Measurements from ENCODE around the gene GTF2IRD1. TPM values are rescaled to one million over a fixed set of nuclear protein-coding genes. Genes with fewer than 3 reads are reported as not detected.
"Not testable (repeated sequence)": the region's sequence is repeated elsewhere in the genome, so short reads cannot be mapped to it uniquely, and the experiment has no call there.

GTF2IRD1 gene
- total and polyA plus RNA-seq, 9 of the 15 experiments (the other 6 are each of a cell fraction or from before 2014, with no cell fraction given) = 9.1 to 30.2 (median 14.0) TPM

- TF ChIP-seq FOXA3 (CRISPR knock-in tag; conservative IDR thresholded peaks at IDR 0.05 in 1 of 2, IDR thresholded peaks at IDR 0.05 in 1 of 2) (no peak), KAT2B (IDR thresholded peaks at IDR 0.05; ENCODE audit: low read depth, low read length) (no peak), NELFE (IDR thresholded peaks at IDR 0.05; ENCODE audit: insufficient read depth, insufficient read length) (no peak), HNRNPK (IDR thresholded peaks at IDR 0.05; ENCODE audit: low read depth, low read length, poor library complexity, severe bottlenecking) (no peak)
Observed at GRCh38 chr7:74561898-74562613, 108.3 kb downstream of the GTF2IRD1 start (continued).

DNA sequence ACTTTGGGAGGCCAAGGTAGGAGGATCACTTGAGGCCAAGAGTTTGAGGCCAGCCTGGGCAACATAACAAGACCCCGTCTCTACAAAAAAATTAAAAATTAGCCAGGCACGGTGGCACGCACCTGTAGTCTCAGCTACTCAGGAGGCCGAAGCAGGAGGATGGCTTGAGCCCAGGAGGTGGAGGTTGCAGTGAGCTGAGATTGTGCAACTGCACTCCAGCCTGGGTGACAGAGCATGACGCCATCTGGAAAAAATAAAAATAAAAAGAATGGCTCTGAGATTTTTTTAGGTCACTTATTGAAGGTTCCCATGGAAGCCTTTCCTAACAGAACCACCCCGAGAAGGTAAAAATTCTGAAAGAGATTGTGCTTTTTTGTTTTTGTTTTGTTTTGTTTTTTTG is 109.9 kb downstream of the GTF2IRD1 start:
- H3K4me2 ChIP-seq (ENCODE audit: insufficient read depth, low read length); BruUV-seq (replicated peaks); H3K9me1 ChIP-seq (ENCODE audit: control insufficient read depth, insufficient read depth, low read length); H3K4me3 ChIP-seq; H3K9me3 ChIP-seq (replicated peaks; ENCODE audit: control insufficient read depth, insufficient read depth, low read depth, low read length); in situ Hi-C loops (cut with MboI); H3K27me3 ChIP-seq (ENCODE audit: control insufficient read depth in 2 of 2, insufficient read depth in 2 of 2, low read length in 2 of 2); FAIRE-seq; CTCF ChIA-PET (ENCODE audit: low intra/inter-chr PET ratio); H3K4me1 ChIP-seq (replicated peaks in 1 of 2; ENCODE audit: control insufficient read depth in 2 of 2, insufficient read depth in 2 of 2, low read length in 2 of 2); H3K27ac ChIP-seq (ENCODE audit: extremely low read depth, low read depth, low read length); ATAC-seq; H3K9ac ChIP-seq (ENCODE audit: insufficient read depth in 1 of 2, low read depth in 2 of 2, low read length in 2 of 2); DNase-seq (ENCODE audit: extremely low read depth in 1 of 4, low spot score in 3 of 4); H4K20me1 ChIP-seq (replicated peaks; ENCODE audit: control insufficient read depth, insufficient read depth, low read length); H2AFZ ChIP-seq (ENCODE audit: low read depth, low read length); H3K79me2 ChIP-seq (ENCODE audit: control insufficient read depth, insufficient read depth, low read length): not testable (repeated sequence)
- POLR2A ChIA-PET = interaction anchor here (0.6 to 1.0 kb wide), 2 partner anchors 9 to 15 kb away, joined by 3 read pairs; no protein-coding TSS in a partner anchor
- intact Hi-C loops (cut with micrococcal nuclease) = loop anchor here (10.0 kb wide), 1 partner anchor 109 kb away; the partner anchor contains the start of gene GTF2IRD1
- WGBS (ENCODE audit: insufficient coverage, low coverage, missing lambda C conversion rate) = 92% methylated on average over 6 of the region's 6 CpGs
- H3K36me3 ChIP-seq (ENCODE audit: control insufficient read depth, insufficient read depth, low read length) = peaks cover 21% of the 10 kb centered on the region; the same call in 2 of the 3 replicates
